ENCODE results near the gene STRN3. TPM values are rescaled to one million over a fixed set of nuclear protein-coding genes. Genes with fewer than 3 reads are reported as not detected.
"Not testable (repeated sequence)": the region's sequence is repeated elsewhere in the genome, so short reads cannot be mapped to it uniquely, and the experiment has no call there.

STRN3 gene
- total RNA-seq, 1 donor from 2014 or later, result 63.2 TPM

DNA sequence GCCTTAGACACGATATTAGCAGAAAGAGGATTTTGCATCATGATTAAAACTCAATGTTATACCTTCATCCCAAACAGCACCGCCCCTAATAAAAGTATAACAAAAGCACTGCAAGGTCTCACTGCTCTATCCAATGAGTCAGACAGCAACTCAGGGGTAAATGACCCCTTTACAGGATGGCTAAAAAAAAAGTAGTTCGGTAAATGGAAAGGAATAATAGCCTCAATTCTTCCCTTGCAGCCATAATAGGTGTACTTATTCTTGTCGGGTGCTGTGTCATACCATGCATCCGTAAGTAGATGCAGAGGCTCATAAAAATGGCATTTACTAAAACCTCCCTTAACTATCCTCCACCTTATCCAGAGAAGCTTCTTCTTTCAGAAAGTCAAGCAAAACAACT lies 54.6 kb downstream of the STRN3 start:
- DNase-seq (ENCODE audit: low read depth, low spot score), result no peak

DNA sequence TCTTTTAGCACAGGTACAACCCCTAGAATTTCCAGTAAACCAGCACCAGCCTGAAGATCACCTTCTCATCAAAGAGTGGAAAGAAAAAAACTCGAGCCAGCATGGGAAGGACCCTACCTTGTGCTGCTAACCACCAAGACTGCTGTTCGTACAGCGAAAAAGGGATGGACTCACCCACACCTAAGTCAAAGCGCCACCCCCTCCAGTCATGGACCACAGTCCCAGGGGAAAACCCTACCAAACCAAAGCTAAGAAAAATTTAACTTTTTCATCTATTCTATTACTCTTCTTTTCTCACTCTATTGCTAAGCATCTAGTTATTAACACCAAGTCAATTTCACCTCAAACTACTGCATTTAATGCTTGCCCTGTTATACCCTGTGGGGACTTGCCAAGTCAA lies 56.4 kb downstream of the STRN3 start:
- not testable (repeated sequence) for DNase-seq (ENCODE audit: low read depth, low spot score)

DNA sequence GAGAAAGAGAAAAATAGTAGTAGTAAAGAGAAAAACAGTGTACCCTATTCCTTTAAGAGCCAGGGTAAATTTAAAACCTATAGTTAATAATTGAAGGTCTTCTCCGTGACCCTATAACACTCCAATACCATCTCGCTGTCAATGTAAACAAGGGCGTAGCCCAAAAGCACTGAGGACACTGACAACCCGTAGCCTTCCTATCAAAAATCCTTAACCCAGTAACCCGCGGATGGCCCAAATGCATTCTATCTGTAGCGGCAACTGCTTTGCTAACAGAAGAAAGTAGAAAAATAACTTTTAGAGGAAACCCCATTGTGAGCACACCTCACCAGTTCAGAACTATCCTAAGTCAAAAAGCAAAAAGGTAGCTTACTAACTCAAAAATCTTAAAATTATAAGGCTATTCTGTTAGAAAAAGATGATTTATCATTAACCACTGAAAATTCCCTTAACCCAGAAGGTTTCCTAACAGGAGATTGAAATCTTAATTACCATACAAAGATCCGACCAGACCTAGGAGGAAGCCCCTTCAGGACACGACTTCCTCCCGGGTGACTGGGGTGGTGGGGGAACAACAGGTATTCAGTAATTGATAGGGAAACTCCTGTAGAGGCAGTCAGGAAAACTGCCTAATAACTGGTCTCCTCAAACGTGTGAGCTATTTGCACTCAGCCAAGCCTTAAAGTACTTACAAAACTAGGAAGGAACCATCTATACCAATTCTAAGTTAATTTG lies 58.6 kb downstream of the STRN3 start:
- DNase-seq (ENCODE audit: low read depth, low spot score), result not testable (repeated sequence)

DNA sequence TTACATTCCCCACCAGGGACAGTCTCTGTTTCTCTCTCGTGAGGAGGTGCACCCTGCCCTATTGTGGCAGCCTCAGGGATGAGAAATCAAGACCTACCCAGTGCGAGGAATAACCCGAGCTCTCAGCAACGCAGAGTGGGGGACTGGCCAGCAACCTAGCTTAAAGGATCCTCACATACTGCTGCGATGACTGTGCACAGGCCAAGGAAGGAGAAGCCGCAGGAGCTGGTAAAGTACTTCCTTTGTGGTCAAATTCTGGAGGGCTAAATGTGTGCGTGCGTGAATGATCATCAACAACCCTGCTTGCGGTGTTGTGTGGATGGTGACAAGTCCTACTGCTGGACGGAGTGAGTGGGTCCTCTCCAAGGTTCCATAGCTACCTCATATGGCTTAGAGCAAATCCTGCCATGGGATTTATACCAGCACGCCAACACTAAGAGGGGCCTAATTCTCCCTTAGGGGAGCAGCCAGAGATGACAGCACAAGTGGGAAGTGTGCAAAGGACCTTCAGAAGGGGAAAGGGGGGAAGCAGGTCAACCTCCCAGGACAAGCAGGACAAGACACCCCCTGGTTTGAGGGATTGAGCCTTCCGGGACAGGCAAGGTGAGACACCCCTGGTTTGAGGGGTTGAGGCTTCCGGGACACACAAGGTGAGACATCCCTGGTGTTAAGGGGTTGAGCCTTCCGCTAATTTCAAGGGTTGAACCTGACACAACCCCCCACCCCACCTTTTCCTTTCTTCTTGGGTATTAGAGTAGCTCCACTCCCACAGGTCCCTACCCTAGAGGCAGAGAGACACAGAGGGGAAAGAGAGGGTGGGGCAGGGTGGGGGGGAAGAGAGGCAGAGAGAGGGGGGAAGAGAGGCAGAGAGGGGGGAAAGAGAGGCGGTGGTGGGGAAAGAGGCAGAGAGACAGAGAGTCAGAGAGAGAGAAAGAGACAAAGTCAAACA lies 59.5 kb downstream of the STRN3 start:
- DNase-seq (ENCODE audit: low read depth, low spot score), result no peak

DNA sequence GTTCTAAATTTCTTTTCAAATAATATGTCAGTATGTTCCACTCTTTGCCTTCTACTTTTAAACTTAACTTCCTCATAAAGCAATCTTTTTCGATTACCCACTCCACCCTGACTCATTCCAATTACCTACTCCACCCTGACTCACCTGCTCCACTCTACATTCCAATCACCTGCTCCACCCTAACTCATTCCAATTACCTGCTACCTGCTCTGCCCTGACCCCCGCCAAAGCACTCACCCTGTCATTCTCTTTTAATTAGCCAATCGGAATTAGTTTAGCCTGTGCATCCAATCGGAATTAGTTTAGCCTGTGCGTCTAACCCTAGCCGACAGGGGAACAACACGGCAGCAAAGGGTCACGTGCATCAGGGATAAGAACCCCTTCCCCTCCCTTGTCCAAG lies 60.3 kb downstream of the STRN3 start:
- DNase-seq (ENCODE audit: low read depth, low spot score), result not testable (repeated sequence)

DNA sequence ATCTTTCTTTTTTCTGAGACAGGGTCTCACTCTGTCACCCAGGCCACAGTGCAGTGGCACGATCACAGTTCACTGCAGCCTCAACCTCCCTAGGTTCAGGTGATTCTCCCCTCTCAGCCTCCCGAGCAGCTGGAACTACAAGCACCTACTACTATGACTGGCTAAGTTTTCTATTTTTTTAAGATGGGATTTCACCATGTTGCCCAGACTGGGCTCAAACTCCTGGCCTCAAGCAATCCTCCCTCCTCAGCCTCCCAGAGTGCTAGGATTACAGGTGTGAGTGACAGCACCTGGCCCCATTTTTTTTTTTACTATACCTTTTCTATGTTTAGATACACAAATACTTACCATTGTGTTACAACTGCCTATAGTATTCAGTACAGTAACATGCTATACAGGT lies 63.6 kb downstream of the STRN3 start:
- DNase-seq (ENCODE audit: low read depth, low spot score), result not testable (repeated sequence)

GRCh38 chr14:30961330-30961729 lies 64.8 kb downstream of the STRN3 start:
- no peak for DNase-seq (ENCODE audit: low read depth, low spot score)

GRCh38 chr14:30960216-30960615 lies 66.0 kb downstream of the STRN3 start:
- DNase-seq (ENCODE audit: low read depth, low spot score), result no peak

GRCh38 chr14:30958555-30959407 lies 67.4 kb downstream of the STRN3 start:
- no peak for DNase-seq (ENCODE audit: low read depth, low spot score)

GRCh38 chr14:30957813-30958370 lies 68.3 kb downstream of the STRN3 start:
- DNase-seq (ENCODE audit: low read depth, low spot score), result no peak

GRCh38 chr14:30949651-30950050 lies 76.5 kb downstream of the STRN3 start:
- DNase-seq (ENCODE audit: low read depth, low spot score), result no peak

GRCh38 chr14:30943694-30944093 lies 82.5 kb downstream of the STRN3 start:
- DNase-seq (ENCODE audit: low read depth, low spot score), result no peak

GRCh38 chr14:30940886-30941285 lies 85.3 kb downstream of the STRN3 start:
- DNase-seq (ENCODE audit: low read depth, low spot score), result no peak

- DNase-seq (ENCODE audit: low read depth, low spot score), result no peak
These were observed 87.6 kb downstream of the STRN3 start for GRCh38 chr14:30938617-30939016.

- no peak for DNase-seq (ENCODE audit: low read depth, low spot score)
These were observed 90.7 kb downstream of the STRN3 start for GRCh38 chr14:30935445-30935844.

GRCh38 chr14:30933937-30934336 lies 92.2 kb downstream of the STRN3 start:
- not testable (repeated sequence) for DNase-seq (ENCODE audit: low read depth, low spot score)

DNA sequence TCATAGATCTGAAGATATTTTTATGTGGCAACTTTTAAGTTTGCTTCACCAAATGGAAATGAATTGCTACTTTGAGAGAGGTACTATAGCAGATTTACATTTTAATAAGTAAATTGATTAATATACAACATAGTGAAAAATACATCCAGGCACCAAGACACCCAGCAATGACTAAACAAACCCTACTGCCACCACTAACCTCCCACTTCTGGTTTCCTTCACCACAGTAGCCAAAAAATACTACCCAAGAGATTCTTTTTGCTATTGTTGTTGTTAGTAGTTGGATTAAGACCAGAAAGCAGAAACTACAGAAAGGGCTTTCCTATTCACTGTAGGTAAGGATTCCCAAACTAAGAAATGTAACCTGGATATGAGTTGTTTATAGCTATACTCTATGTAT lies 97.7 kb downstream of the STRN3 start:
- no peak for DNase-seq (ENCODE audit: low read depth, low spot score)

- no peak for DNase-seq (ENCODE audit: low read depth, low spot score)
These were observed 100.9 kb downstream of the STRN3 start for GRCh38 chr14:30925254-30925653.

DNA sequence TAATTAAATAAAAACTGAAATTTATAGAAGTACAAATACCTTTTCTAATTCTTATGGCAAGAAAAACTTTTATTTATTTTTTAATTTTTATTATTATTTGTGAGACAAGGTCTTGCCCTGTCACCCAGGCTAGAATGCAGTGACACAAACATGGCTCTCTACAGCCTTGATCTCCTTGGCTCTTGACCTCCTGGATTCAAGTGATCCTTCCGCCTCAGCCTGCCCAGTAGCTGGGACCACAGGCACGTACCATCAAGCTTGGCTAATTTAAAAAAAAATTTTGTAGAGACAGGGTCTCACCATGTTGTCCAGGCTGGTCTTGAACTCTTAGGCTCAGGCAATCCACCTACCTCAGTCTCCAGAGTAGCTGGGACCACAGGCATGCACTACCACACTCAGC lies 104.4 kb downstream of the STRN3 start:
- no peak for DNase-seq (ENCODE audit: low read depth, low spot score)

DNA sequence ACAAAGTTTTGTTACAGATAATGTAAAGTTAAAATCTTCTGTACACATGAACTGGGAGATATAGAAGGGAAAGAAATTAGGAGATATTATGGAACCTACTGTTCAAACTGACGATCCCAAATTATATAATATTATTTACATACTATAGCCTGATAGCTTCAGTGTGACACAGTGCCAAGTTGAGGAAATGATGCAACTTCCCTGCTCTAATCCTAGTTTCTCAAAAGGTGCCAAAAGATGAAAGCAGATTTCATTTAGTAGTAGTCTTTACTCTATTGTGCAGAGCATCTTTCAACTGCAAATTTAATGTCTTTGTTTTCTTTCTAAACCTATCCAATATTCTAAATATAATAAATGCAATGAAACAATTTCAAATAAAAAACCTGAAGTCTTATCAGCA lies 104.9 kb downstream of the STRN3 start:
- peak; percentile 20 for DNase-seq (ENCODE audit: low read depth, low spot score)

DNA sequence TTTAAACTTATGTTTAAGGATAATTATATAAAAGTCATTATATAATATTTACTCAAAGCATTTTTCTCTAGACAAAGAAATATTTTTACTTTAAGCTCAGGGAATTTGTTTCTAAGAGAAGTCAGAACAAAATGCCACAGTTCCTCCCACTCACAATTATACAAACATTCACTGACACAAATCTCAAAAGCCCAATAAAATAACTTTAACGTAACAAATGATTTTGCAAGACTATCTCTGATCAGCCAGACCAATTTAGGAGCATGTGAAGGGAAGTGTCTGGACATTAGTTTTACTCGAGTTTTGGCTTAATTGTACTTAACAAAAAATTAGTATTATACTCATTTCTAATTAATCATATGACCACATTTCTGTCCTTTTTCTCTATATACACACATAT lies 110.6 kb downstream of the STRN3 start:
- no peak for DNase-seq (ENCODE audit: low read depth, low spot score)

Data from pulmonary artery endothelial cell (primary cell).